Osteocyte (in vitro differentiated cells): ENCODE results near the gene FAM219B. TPM values are rescaled to one million over a fixed set of nuclear protein-coding genes. Genes with fewer than 3 reads are reported as not detected.

Experiments
- DNase-seq: peaks from one replicate; pipeline ENCODE4 v3.0.0; 2021; ENCODE audit warnings: mixed read lengths; ENCODE audit not compliant: unreplicated experiment; ENCODE audit errors: extremely low spot score
- H3K27ac Mint-ChIP-seq: one replicate; pipeline ENCODE4 v1.8.0; 2021; ENCODE audit warnings: mild to moderate bottlenecking, mixed read lengths; ENCODE audit not compliant: unreplicated experiment
- H3K27me3 Mint-ChIP-seq: one replicate; pipeline ENCODE4 v1.8.0; 2021; ENCODE audit warnings: mixed read lengths; ENCODE audit not compliant: unreplicated experiment
- H3K36me3 Mint-ChIP-seq: one replicate; pipeline ENCODE4 v1.8.0; 2021; ENCODE audit warnings: mixed read lengths; ENCODE audit not compliant: unreplicated experiment
- H3K4me1 Mint-ChIP-seq: one replicate; pipeline ENCODE4 v1.8.0; 2021; ENCODE audit warnings: mixed read lengths; ENCODE audit not compliant: unreplicated experiment
- H3K4me3 Mint-ChIP-seq: one replicate; pipeline ENCODE4 v1.8.0; 2021; ENCODE audit warnings: mild to moderate bottlenecking, moderate library complexity, mixed read lengths; ENCODE audit not compliant: unreplicated experiment
- H3K9me3 Mint-ChIP-seq: one replicate; pipeline ENCODE4 v1.8.0; 2021; ENCODE audit warnings: mixed read lengths; ENCODE audit not compliant: unreplicated experiment
- CTCF ChIP-seq: fragments of 200-600 bp; sonication (generic); IDR thresholded peaks from 2 replicates; pipeline ENCODE4 v1.5.0; 2021; ENCODE audit warnings: antibody characterized with exemption, mild to moderate bottlenecking, moderate library complexity
- total RNA-seq: library from RNA; stranded (reverse); gene quantifications from 2 replicates; pipeline ENCODE4 v1.2.1, GENCODE V29; 2021

The FAM219B gene
- total RNA-seq, 1 donor from 2014 or later: 70.4 TPM

GRCh38 chr15:74903676-74904075 is 3.0 kb downstream of the FAM219B start:
- no peak for TF ChIP-seq CTCF
- Mint-ChIP-seq H3K27ac (no peak overlapping the region), H3K4me1 (peaks cover 34% of the 10 kb centered on the region), H3K4me3 (no peak overlapping the region), H3K27me3 (no peaks in the 10 kb centered on the region), H3K36me3 (peaks cover 20% of the 10 kb centered on the region), H3K9me3 (no peaks in the 10 kb centered on the region)
- DNase-seq: no peak

- Mint-ChIP-seq H3K9me3 (no peaks in the 10 kb centered on the region), H3K27me3 (no peaks in the 10 kb centered on the region), H3K4me3 (no peak overlapping the region), H3K27ac (peak overlapping the region; percentile 10), H3K4me1 (peaks cover 31% of the 10 kb centered on the region), H3K36me3 (peaks cover 21% of the 10 kb centered on the region)
- no peak for TF ChIP-seq CTCF
- no peak for DNase-seq
These were observed 4.2 kb downstream of the FAM219B start for GRCh38 chr15:74902295-74903075.

GRCh38 chr15:74901612-74902063 is 5.0 kb downstream of the FAM219B start:
- TF ChIP-seq CTCF: peak; percentile 90
- Mint-ChIP-seq H3K27ac (no peak overlapping the region), H3K4me1 (peaks cover 24% of the 10 kb centered on the region), H3K9me3 (no peaks in the 10 kb centered on the region), H3K36me3 (peaks cover 21% of the 10 kb centered on the region), H3K4me3 (no peak overlapping the region), H3K27me3 (no peaks in the 10 kb centered on the region)
- no peak for DNase-seq

- DNase-seq: no peak
- Mint-ChIP-seq H3K9me3 (no peaks in the 10 kb centered on the region), H3K36me3 (peaks cover 29% of the 10 kb centered on the region), H3K4me3 (no peak overlapping the region), H3K4me1 (peaks cover 8% of the 10 kb centered on the region), H3K27me3 (no peaks in the 10 kb centered on the region), H3K27ac (no peak overlapping the region)
- no peak for TF ChIP-seq CTCF
These were observed 9.3 kb downstream of the FAM219B start for GRCh38 chr15:74897300-74897701.

- Mint-ChIP-seq H3K27ac (no peak overlapping the region), H3K9me3 (no peaks in the 10 kb centered on the region), H3K27me3 (no peaks in the 10 kb centered on the region), H3K4me3 (no peak overlapping the region), H3K4me1 (peaks cover 6% of the 10 kb centered on the region), H3K36me3 (peaks cover 24% of the 10 kb centered on the region)
- DNase-seq: no peak
- TF ChIP-seq CTCF: no peak
These were observed 10.3 kb downstream of the FAM219B start for GRCh38 chr15:74896316-74896715.
